PC-9 (cell line): ENCODE data around the gene EXOC8. TPM values are rescaled to one million over a fixed set of nuclear protein-coding genes. Genes with fewer than 3 reads are reported as not detected.
A peak's percentile ranks its signal among the peaks of the same experiment; 100 is the strongest.

Experiments
- BruUV-seq: library from RNA; stranded (reverse); fragments of 400-500 nt; replicated peaks from 2 replicates; lab custom pipeline; 2021; lab: Mats Ljungman, UMichigan
- CTCF ChIA-PET: fragments of 300-600 bp; sonication (Branson Sonifier 250); formaldehyde crosslinking; loops from one replicate; lab custom pipeline; 2022; ENCODE audit warnings: antibody characterized with exemption; lab: Charles Lee
- POLR2A ChIA-PET: fragments of 300-600 bp; sonication (Branson Sonifier 250); formaldehyde crosslinking; loops from one replicate; lab custom pipeline; 2022; ENCODE audit warnings: antibody characterized with exemption; ENCODE audit not compliant: unreplicated experiment; lab: Charles Lee
- DNase-seq, 2 experiments: peaks; one replicate each; pipeline versions ENCODE4 v3.0.0 to v3.0.0-alpha.2; 2015 to 2022; ENCODE audit warnings: mixed read lengths in 1 of 2
- H2AFZ ChIP-seq: fragments of 200-600 bp; sonication (generic); 2 replicates; pipeline ENCODE4 v1.8.1; 2017; ENCODE audit warnings: antibody characterized with exemption
- H3F3A ChIP-seq: fragments of 200-600 bp; sonication (generic); 2 replicates; pipeline ENCODE4 v1.8.1; 2017; ENCODE audit warnings: antibody characterized with exemption, mild to moderate bottlenecking, low read depth; ENCODE audit not compliant: insufficient read depth
- H3K27ac ChIP-seq: fragments of 200-600 bp; sonication (generic); 2 replicates; pipeline ENCODE4 v1.6.1; 2016; ENCODE audit warnings: mixed run types
- H3K27me3 ChIP-seq: fragments of 200-600 bp; sonication (generic); 2 replicates; pipeline ENCODE4 v1.6.1; 2016; ENCODE audit warnings: low read depth, mixed run types; ENCODE audit not compliant: insufficient read depth
- H3K36me3 ChIP-seq: fragments of 200-600 bp; sonication (generic); 2 replicates; pipeline ENCODE4 v1.6.1; 2016; ENCODE audit warnings: low read depth, mixed run types
- H3K4me1 ChIP-seq: fragments of 200-600 bp; sonication (generic); replicated peaks from 2 replicates; pipeline ENCODE4 v1.6.1; 2016; ENCODE audit warnings: mixed run types; ENCODE audit not compliant: insufficient read depth
- H3K4me2 ChIP-seq: fragments of 200-600 bp; sonication (generic); 2 replicates; pipeline ENCODE4 v1.6.1; 2017; ENCODE audit warnings: mixed run types
- H3K4me3 ChIP-seq: fragments of 200-600 bp; sonication (generic); 2 replicates; pipeline ENCODE4 v1.6.1; 2016; ENCODE audit warnings: mixed run types
- H3K79me2 ChIP-seq: fragments of 200-600 bp; sonication (generic); 2 replicates; pipeline ENCODE4 v1.6.1; 2017; ENCODE audit warnings: low read depth, mixed run types
- H3K9me2 ChIP-seq: fragments of 200-600 bp; sonication (generic); 2 replicates; pipeline ENCODE4 v1.8.1; 2017; ENCODE audit warnings: mild to moderate bottlenecking; ENCODE audit not compliant: insufficient read depth
- H3K9me3 ChIP-seq: fragments of 200-600 bp; sonication (generic); 2 replicates; pipeline ENCODE4 v1.8.1; 2016; ENCODE audit warnings: low read depth; ENCODE audit not compliant: insufficient read depth
- H4K20me1 ChIP-seq: fragments of 200-600 bp; sonication (generic); 2 replicates; pipeline ENCODE4 v1.8.1; 2017; ENCODE audit not compliant: insufficient read depth
- CTCF ChIP-seq: fragments of 200-600 bp; sonication (generic); conservative IDR thresholded peaks from 2 replicates; pipeline ENCODE4 v1.6.1; 2017; ENCODE audit warnings: mixed run types, antibody characterized with exemption, mild to moderate bottlenecking, moderate library complexity
- EZH2 ChIP-seq: fragments of 200-600 bp; sonication (generic); IDR thresholded peaks from 2 replicates; pipeline ENCODE4 v1.8.0; 2017; ENCODE audit warnings: antibody characterized with exemption, low read depth
- intact Hi-C: fragments of 100-400 bp; cut with micrococcal nuclease; formaldehyde crosslinking; loops from one replicate; pipeline ENCODE4 v1.10.0; 2022; ENCODE audit not compliant: unreplicated experiment
- total RNA-seq: library from RNA; stranded (reverse); gene quantifications from 2 replicates; pipeline ENCODE4 v1.2.3, GENCODE V29; 2021

The EXOC8 gene
- total RNA-seq, 1 experiment from 2014 or later = 12.1 TPM

GRCh38 chr1:231332761-231333160 is 4.9 kb downstream of the EXOC8 start:
- Histone ChIP-seq H3K4me1 (peaks cover 44% of the 10 kb centered on the region), H4K20me1 (peaks cover 40% of the 10 kb centered on the region), H3F3A (no peaks in the 10 kb centered on the region), H3K27me3 (no peaks in the 10 kb centered on the region), H2AFZ (no peak overlapping the region), H3K4me2 (peak overlapping the region; percentile 99), H3K4me3 (peak overlapping the region; percentile 72; the same call in 1 of the 2 replicates), H3K79me2 (peaks cover 56% of the 10 kb centered on the region), H3K9me3 (no peaks in the 10 kb centered on the region), H3K36me3 (peaks cover 22% of the 10 kb centered on the region), H3K9me2 (no peaks in the 10 kb centered on the region), H3K27ac (no peak overlapping the region)
- ChIA-PET POLR2A (no interaction called here), CTCF (no interaction called here)
- TF ChIP-seq EZH2 (no peak), CTCF (no peak)
- BruUV-seq = no TSS peak
- intact Hi-C loops = loop anchor here (10.0 kb wide), 1 partner anchor 688 kb away; the partner anchor contains the start of gene COG2
- DNase-seq = no peak

GRCh38 chr1:231329483-231329882 is 8.2 kb downstream of the EXOC8 start:
- POLR2A ChIA-PET = no interaction called here
- no peak for DNase-seq
- H3F3A ChIP-seq = no peaks in the 10 kb centered on the region
- no peak overlapping the region for H3K4me3 ChIP-seq
- BruUV-seq = no TSS peak
- H3K27ac ChIP-seq = no peak overlapping the region
- CTCF ChIA-PET = no interaction called here
- no peaks in the 10 kb centered on the region for H3K9me3 ChIP-seq
- H3K4me2 ChIP-seq = no peak overlapping the region
- no peak for TF ChIP-seq CTCF
- no peak for TF ChIP-seq EZH2
- intact Hi-C loops = no loop called here
- H3K4me1 ChIP-seq = peaks cover 21% of the 10 kb centered on the region
- no peaks in the 10 kb centered on the region for H3K27me3 ChIP-seq
- peaks cover 19% of the 10 kb centered on the region for H3K36me3 ChIP-seq
- no peaks in the 10 kb centered on the region for H3K9me2 ChIP-seq
- H2AFZ ChIP-seq = no peak overlapping the region
- peaks cover 19% of the 10 kb centered on the region for H4K20me1 ChIP-seq
- peaks cover 25% of the 10 kb centered on the region for H3K79me2 ChIP-seq

- H3K27me3 ChIP-seq = no peaks in the 10 kb centered on the region
- H3K27ac ChIP-seq = no peak overlapping the region
- peaks cover 3% of the 10 kb centered on the region for H3K4me1 ChIP-seq
- H4K20me1 ChIP-seq = peaks cover under 1% of the 10 kb centered on the region; the same call in 1 of the 2 replicates
- no peaks in the 10 kb centered on the region for H3K9me3 ChIP-seq
- H3K79me2 ChIP-seq = peaks cover 6% of the 10 kb centered on the region
- H3F3A ChIP-seq = no peaks in the 10 kb centered on the region
- BruUV-seq = no TSS peak
- no peaks in the 10 kb centered on the region for H3K9me2 ChIP-seq
- intact Hi-C loops = no loop called here
- no peak for TF ChIP-seq CTCF
- TF ChIP-seq EZH2 = no peak
- peaks cover 2% of the 10 kb centered on the region; the same call in 1 of the 2 replicates for H3K36me3 ChIP-seq
- DNase-seq = no peak
- POLR2A ChIA-PET = no interaction called here
- no peak overlapping the region for H3K4me3 ChIP-seq
- H2AFZ ChIP-seq = no peak overlapping the region
- H3K4me2 ChIP-seq = no peak overlapping the region
- CTCF ChIA-PET = no interaction called here
Measured at GRCh38 chr1:231327617-231328016, 10.0 kb downstream of the EXOC8 start.
